DND-41 (cell line): ENCODE results near the gene CCDC92.

Source experiments
- EZH2 ChIP-seq: IDR thresholded peaks from 3 replicates; pipeline ENCODE4 v1.6.1; 2012; ENCODE audit warnings: borderline replicate concordance, low read depth, mild to moderate bottlenecking, moderate library complexity, low read length, inconsistent platforms; ENCODE audit not compliant: severe bottlenecking
- TF ChIP-seq, protein P1 (sequence below): IDR thresholded peaks from 2 replicates; pipeline ENCODE4 v1.5.1; 2012; ENCODE audit warnings: borderline replicate concordance, low read length, moderate library complexity, mild to moderate bottlenecking; ENCODE audit not compliant: poor library complexity, severe bottlenecking; ENCODE audit errors: extremely low read depth

DNA sequence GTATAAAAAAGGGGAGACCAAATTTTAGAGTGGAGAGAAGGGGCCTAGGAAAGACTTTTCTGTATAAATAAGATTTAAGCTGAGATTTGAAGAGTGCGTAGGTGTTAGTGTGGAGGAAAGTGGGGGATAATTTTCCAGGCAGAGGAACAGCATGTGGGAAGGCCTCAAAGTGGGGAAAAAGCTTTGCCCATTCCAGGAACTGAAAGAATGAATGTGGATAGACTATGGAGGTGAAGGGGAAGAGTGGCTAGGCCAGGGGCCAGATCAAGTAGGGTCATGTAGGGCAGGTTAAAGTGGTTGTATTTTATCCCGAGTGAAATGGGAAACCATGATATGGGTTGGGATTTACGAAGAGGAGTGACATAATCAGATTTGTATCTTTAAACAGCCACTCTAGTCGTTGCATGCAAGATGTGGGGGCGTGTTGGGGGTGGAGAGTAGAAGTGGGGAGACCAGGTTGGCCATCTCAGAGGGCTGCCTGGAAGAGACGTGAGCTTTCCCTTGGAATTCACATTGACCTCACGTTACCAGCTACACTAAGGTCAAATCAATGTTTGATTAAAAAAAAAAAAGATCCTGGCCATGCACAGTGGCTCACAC, 3.7 kb upstream of the CCDC92 start:
- TF ChIP-seq, protein P1, sequence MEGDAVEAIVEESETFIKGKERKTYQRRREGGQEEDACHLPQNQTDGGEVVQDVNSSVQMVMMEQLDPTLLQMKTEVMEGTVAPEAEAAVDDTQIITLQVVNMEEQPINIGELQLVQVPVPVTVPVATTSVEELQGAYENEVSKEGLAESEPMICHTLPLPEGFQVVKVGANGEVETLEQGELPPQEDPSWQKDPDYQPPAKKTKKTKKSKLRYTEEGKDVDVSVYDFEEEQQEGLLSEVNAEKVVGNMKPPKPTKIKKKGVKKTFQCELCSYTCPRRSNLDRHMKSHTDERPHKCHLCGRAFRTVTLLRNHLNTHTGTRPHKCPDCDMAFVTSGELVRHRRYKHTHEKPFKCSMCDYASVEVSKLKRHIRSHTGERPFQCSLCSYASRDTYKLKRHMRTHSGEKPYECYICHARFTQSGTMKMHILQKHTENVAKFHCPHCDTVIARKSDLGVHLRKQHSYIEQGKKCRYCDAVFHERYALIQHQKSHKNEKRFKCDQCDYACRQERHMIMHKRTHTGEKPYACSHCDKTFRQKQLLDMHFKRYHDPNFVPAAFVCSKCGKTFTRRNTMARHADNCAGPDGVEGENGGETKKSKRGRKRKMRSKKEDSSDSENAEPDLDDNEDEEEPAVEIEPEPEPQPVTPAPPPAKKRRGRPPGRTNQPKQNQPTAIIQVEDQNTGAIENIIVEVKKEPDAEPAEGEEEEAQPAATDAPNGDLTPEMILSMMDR = no peak
- no peak for TF ChIP-seq EZH2
